Naive thymus-derived CD4-positive, alpha-beta T cell (primary cell): ENCODE results near the gene EPHA8. TPM values are rescaled to one million over a fixed set of nuclear protein-coding genes. Genes with fewer than 3 reads are reported as not detected.

ENCODE experiments used
- ATAC-seq: fragments of 150-1000 bp; cut with Tn5 transposase; 2 replicates; pipeline ENCODE4 v1.10.0; 2021; ENCODE audit warnings: mild to moderate bottlenecking, moderate library complexity
- CTCF ChIA-PET: fragments of 350-600 bp; sonication (Branson Sonifier 250); formaldehyde crosslinking; loops from one replicate; lab custom pipeline; 2021; ENCODE audit warnings: antibody characterized with exemption; lab: Charles Lee
- POLR2A ChIA-PET: fragments of 350-600 bp; sonication (Branson Sonifier 250); formaldehyde crosslinking; loops from one replicate; lab custom pipeline; 2021; ENCODE audit warnings: antibody characterized with exemption, inconsistent platforms; lab: Charles Lee
- DNase-seq, 9 donors: peaks; one replicate each; pipeline versions ENCODE4 v3.0.0 to v3.0.0-alpha.2; 2020 to 2022; ENCODE audit warnings: mixed read lengths in 1 of 9
- H3K27ac ChIP-seq: one replicate; pipeline ENCODE4 v1.7.0; 2013; ENCODE audit warnings: mild to moderate bottlenecking, low read depth, low read length, moderate library complexity
- H3K27me3 ChIP-seq, 2 donors: one replicate each; pipeline ENCODE4 v1.7.0; 2013; ENCODE audit warnings: low read length in 2 of 2, mild to moderate bottlenecking in 2 of 2, moderate library complexity in 2 of 2; ENCODE audit not compliant: control insufficient read depth in 2 of 2, insufficient read depth in 2 of 2
- H3K36me3 ChIP-seq, 3 experiments: 1 replicate in 2 of 3; 2 replicates in 1 of 3; pipeline ENCODE4 v1.7.0; 2013; ENCODE audit warnings: low read length in 3 of 3, mild to moderate bottlenecking in 3 of 3, moderate library complexity in 1 of 3; ENCODE audit not compliant: insufficient read depth in 3 of 3, control insufficient read depth in 2 of 3
- H3K4me1 ChIP-seq, 2 donors: one replicate each; pipeline ENCODE4 v1.7.0; 2013; ENCODE audit warnings: low read length in 2 of 2, mild to moderate bottlenecking in 2 of 2, moderate library complexity in 1 of 2; ENCODE audit not compliant: control insufficient read depth in 2 of 2, insufficient read depth in 2 of 2
- H3K4me3 ChIP-seq: 2 replicates; pipeline ENCODE4 v1.7.0; 2013; ENCODE audit warnings: mild to moderate bottlenecking, low read length
- H3K9me3 ChIP-seq, 3 experiments: 1 replicate in 2 of 3; 2 replicates in 1 of 3; pipeline ENCODE4 v1.7.0; 2013; ENCODE audit warnings: low read length in 3 of 3; ENCODE audit not compliant: control insufficient read depth in 2 of 3
- H3K27ac Mint-ChIP-seq, 9 donors: one replicate each; pipeline ENCODE4 v1.8.0; 2020 to 2022; ENCODE audit warnings: mixed read lengths in 9 of 9, mild to moderate bottlenecking in 8 of 9, moderate library complexity in 5 of 9, inconsistent platforms in 2 of 9
- H3K27me3 Mint-ChIP-seq, 5 donors: one replicate each; pipeline ENCODE4 v1.8.0; 2021 to 2022; ENCODE audit warnings: mixed read lengths in 5 of 5, mild to moderate bottlenecking in 1 of 5
- H3K36me3 Mint-ChIP-seq, 5 donors: one replicate each; pipeline ENCODE4 v1.8.0; 2020 to 2022; ENCODE audit warnings: mixed read lengths in 5 of 5, mild to moderate bottlenecking in 3 of 5, inconsistent platforms in 1 of 5
- H3K4me1 Mint-ChIP-seq, 7 donors: one replicate each; pipeline ENCODE4 v1.8.0; 2020 to 2022; ENCODE audit warnings: mixed read lengths in 7 of 7, mild to moderate bottlenecking in 3 of 7, inconsistent platforms in 1 of 7
- H3K4me3 Mint-ChIP-seq, 10 donors: one replicate each; pipeline ENCODE4 v1.8.0; 2020 to 2022; ENCODE audit warnings: mild to moderate bottlenecking in 10 of 10, mixed read lengths in 10 of 10, moderate library complexity in 6 of 10, inconsistent platforms in 2 of 10
- H3K9me3 Mint-ChIP-seq, 11 donors: one replicate each; pipeline ENCODE4 v1.8.0; 2020 to 2022; ENCODE audit warnings: mixed read lengths in 11 of 11, mild to moderate bottlenecking in 4 of 11, inconsistent platforms in 1 of 11, moderate library complexity in 1 of 11
- intact Hi-C, 2 donors: fragments of 100-400 bp; cut with micrococcal nuclease; formaldehyde crosslinking; loops; one replicate each; pipeline ENCODE4 v1.15.1; 2023
- polyA plus RNA-seq, 2 donors: library from polyadenylated mRNA; unstranded; fragments of 300-500 nt; fragmentation: Illumina TruSeq; gene quantifications; one replicate each; pipeline ENCODE4 v1.2.3, GENCODE V29; 2021
- total RNA-seq, 6 experiments: library from RNA in 5 of 6; stranded (reverse) in 5 of 6; gene quantifications; 1 replicate in 5 of 6; 2 replicates in 1 of 6; pipeline ENCODE4 v1.2.3 and lab custom pipeline; 2021 to 2026

The EPHA8 gene
- total RNA-seq (not detected), polyA plus RNA-seq (not detected), total RNA-seq (lab: John Stamatoyannopoulos, UW) (not detected)

- peaks cover 0 to 1% (median 0%) of the 10 kb centered on the region in 11 donors for H3K9me3 Mint-ChIP-seq
- peak within 1 kb of the TSS in 7 of 10 donors; percentile 23 to 78 (median 49) for H3K4me3 Mint-ChIP-seq
- no peaks in the 10 kb centered on the region for H3K27me3 ChIP-seq
These were observed at the start of gene EPHA8 for GRCh38 chr1:22562584-22563583. EPHA8 (plus strand) TSS chr1:22563489; CDS start chr1:22563636, 147 bp downstream.

GRCh38 chr1:22516906-22517571 is 46.2 kb upstream of the EPHA8 start:
- H3K4me3 Mint-ChIP-seq = no peak overlapping the region
- CTCF ChIA-PET = no interaction called here
- Histone ChIP-seq H3K4me1 (no peaks in the 10 kb centered on the region), H3K4me3 (no peak overlapping the region), H3K27ac (no peak overlapping the region), H3K36me3 (peaks cover 36 to 97% (median 41%) of the 10 kb centered on the region in 3 experiments), H3K9me3 (no peaks in the 10 kb centered on the region), H3K27me3 (no peaks in the 10 kb centered on the region)
- intact Hi-C loops = no loop called here
- DNase-seq = no peak
- H3K36me3 Mint-ChIP-seq = peaks cover 21 to 92% (median 61%) of the 10 kb centered on the region in 5 donors
- no peaks in the 10 kb centered on the region for H3K27me3 Mint-ChIP-seq
- POLR2A ChIA-PET = no interaction called here
- H3K9me3 Mint-ChIP-seq = no peaks in the 10 kb centered on the region
- no peaks in the 10 kb centered on the region for H3K4me1 Mint-ChIP-seq
- no peak overlapping the region for H3K27ac Mint-ChIP-seq
- ATAC-seq = no peak

More at GRCh38 chr1:22562584-22563583, at the start of gene EPHA8:
- Histone ChIP-seq H3K9me3 (no peaks in the 10 kb centered on the region), H3K36me3 (no peaks in the 10 kb centered on the region), H3K4me3 (no peak within 1 kb of the TSS), H3K4me1 (no peaks in the 10 kb centered on the region), H3K27ac (no peak within 1 kb of the TSS)
- H3K36me3 Mint-ChIP-seq = no peaks in the 10 kb centered on the region
- DNase-seq (no peak), ATAC-seq (no peak)
- peaks cover 0 to 15% (median 3%) of the 10 kb centered on the region in 7 donors for H3K4me1 Mint-ChIP-seq
- no peak within 1 kb of the TSS for H3K27ac Mint-ChIP-seq
- ChIA-PET POLR2A (no interaction called here), CTCF (no interaction called here)
- intact Hi-C loops = no loop called here
- peaks cover 35 to 63% (median 51%) of the 10 kb centered on the region in 5 donors for H3K27me3 Mint-ChIP-seq

DNA sequence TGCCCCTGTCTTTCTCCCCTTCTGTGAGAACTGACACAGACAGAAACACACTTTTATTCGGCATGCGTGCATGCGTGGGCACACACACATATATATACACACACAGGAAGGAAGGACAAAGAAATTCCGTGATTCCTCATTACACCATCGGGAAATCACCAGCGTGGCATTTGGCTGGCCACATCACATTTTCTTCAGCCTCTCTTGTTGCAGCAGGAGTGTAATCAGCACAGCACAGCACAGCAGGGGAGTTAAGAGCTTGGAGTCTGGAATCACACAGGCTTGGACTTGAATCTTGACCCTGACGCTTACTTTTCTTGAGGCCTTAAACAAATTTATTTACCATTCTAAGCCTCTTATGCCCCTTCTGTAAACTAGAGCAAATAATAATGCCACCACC is 45.3 kb upstream of the EPHA8 start:
- Mint-ChIP-seq H3K27me3 (no peaks in the 10 kb centered on the region), H3K36me3 (peaks cover 20 to 88% (median 53%) of the 10 kb centered on the region in 5 donors), H3K4me3 (no peak overlapping the region), H3K27ac (no peak overlapping the region), H3K4me1 (no peaks in the 10 kb centered on the region), H3K9me3 (no peaks in the 10 kb centered on the region)
- Histone ChIP-seq H3K9me3 (no peaks in the 10 kb centered on the region), H3K36me3 (peaks cover 35 to 93% (median 37%) of the 10 kb centered on the region in 3 experiments), H3K27me3 (no peaks in the 10 kb centered on the region), H3K27ac (no peak overlapping the region), H3K4me3 (no peak overlapping the region), H3K4me1 (no peaks in the 10 kb centered on the region)
- ChIA-PET POLR2A (no interaction called here), CTCF (no interaction called here)
- intact Hi-C loops = no loop called here
- no peak for DNase-seq
- no peak for ATAC-seq

- POLR2A ChIA-PET = no interaction called here
- no peak overlapping the region for H3K27ac Mint-ChIP-seq
- Histone ChIP-seq H3K4me3 (no peak overlapping the region), H3K27me3 (no peaks in the 10 kb centered on the region), H3K4me1 (no peaks in the 10 kb centered on the region), H3K36me3 (peaks cover 33 to 92% (median 35%) of the 10 kb centered on the region in 3 experiments), H3K9me3 (no peaks in the 10 kb centered on the region), H3K27ac (no peak overlapping the region)
- H3K4me3 Mint-ChIP-seq = no peak overlapping the region
- no peaks in the 10 kb centered on the region for H3K9me3 Mint-ChIP-seq
- peaks cover 19 to 86% (median 50%) of the 10 kb centered on the region in 5 donors for H3K36me3 Mint-ChIP-seq
- intact Hi-C loops = no loop called here
- DNase-seq (no peak), ATAC-seq (no peak)
- H3K4me1 Mint-ChIP-seq = no peaks in the 10 kb centered on the region
- CTCF ChIA-PET = no interaction called here
- no peaks in the 10 kb centered on the region for H3K27me3 Mint-ChIP-seq
These were observed 44.9 kb upstream of the EPHA8 start for GRCh38 chr1:22518379-22518778.

DNA sequence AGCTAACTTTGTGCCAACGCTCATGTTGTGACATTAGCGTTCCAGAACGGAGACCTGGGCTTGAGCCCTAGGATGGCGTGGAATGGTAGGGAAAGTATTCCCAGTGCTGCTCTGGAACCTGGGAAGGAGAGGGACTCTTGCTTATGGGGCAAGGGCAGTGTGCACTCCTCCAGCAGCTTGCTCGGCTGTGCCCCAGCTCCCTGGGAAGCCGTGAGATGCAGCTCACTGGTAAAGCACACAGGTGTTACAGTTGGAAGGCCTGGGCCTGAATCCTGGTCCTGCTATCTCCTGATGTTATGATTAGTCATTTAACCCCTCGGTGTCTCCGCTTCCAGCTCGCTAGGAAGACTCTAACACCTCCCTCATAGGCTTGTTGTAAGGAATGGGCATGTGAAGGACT is 42.4 kb upstream of the EPHA8 start:
- Mint-ChIP-seq H3K4me3 (no peak overlapping the region), H3K9me3 (no peaks in the 10 kb centered on the region), H3K4me1 (no peaks in the 10 kb centered on the region), H3K27ac (no peak overlapping the region), H3K36me3 (peaks cover 6 to 84% (median 47%) of the 10 kb centered on the region in 5 donors), H3K27me3 (no peaks in the 10 kb centered on the region)
- DNase-seq (no peak), ATAC-seq (no peak)
- CTCF ChIA-PET = no interaction called here
- H3K36me3 ChIP-seq = peaks cover 20 to 94% (median 34%) of the 10 kb centered on the region in 3 experiments
- no peaks in the 10 kb centered on the region for H3K4me1 ChIP-seq
- no peak overlapping the region for H3K27ac ChIP-seq
- H3K27me3 ChIP-seq = no peaks in the 10 kb centered on the region
- H3K4me3 ChIP-seq = no peak overlapping the region
- intact Hi-C loops = no loop called here
- H3K9me3 ChIP-seq = no peaks in the 10 kb centered on the region
- POLR2A ChIA-PET = no interaction called here

DNA sequence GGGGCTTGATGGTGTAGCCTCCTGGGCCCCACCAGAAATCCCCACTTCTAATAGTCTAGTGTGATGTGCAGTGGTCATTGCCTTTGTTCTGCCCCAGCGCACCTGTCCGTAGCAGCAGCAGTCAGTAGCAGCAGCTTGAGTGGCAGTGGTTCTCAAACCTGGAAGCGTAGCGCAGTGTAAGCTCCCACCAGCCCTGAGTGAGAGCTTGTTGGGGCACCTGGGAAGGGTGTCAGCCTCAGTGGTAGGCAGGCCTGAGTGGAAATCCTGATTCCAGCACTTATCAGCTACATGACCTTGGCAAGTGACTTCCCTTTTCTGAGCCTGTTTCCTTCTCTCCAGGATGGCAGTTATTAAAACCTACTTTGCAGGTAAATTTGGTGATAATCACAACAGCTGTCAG is 41.6 kb upstream of the EPHA8 start:
- intact Hi-C loops = no loop called here
- ChIA-PET CTCF (no interaction called here), POLR2A (no interaction called here)
- H3K4me3 Mint-ChIP-seq = no peak overlapping the region
- H3K4me1 ChIP-seq = no peaks in the 10 kb centered on the region
- H3K4me3 ChIP-seq = no peak overlapping the region
- ATAC-seq (no peak), DNase-seq (no peak)
- H3K4me1 Mint-ChIP-seq = no peaks in the 10 kb centered on the region
- no peak overlapping the region for H3K27ac Mint-ChIP-seq
- peaks cover 4 to 85% (median 47%) of the 10 kb centered on the region in 5 donors for H3K36me3 Mint-ChIP-seq
- no peaks in the 10 kb centered on the region for H3K9me3 Mint-ChIP-seq
- H3K27ac ChIP-seq = no peak overlapping the region
- no peaks in the 10 kb centered on the region for H3K27me3 Mint-ChIP-seq
- no peaks in the 10 kb centered on the region for H3K9me3 ChIP-seq
- no peaks in the 10 kb centered on the region for H3K27me3 ChIP-seq
- H3K36me3 ChIP-seq = peaks cover 19 to 94% (median 33%) of the 10 kb centered on the region in 3 experiments
